Measurements from ENCODE around the gene SHISA6. TPM values are rescaled to one million over a fixed set of nuclear protein-coding genes. Genes with fewer than 3 reads are reported as not detected.

SHISA6 gene
- total RNA-seq, 2 experiments from 2014 or later, result not detected

- no peaks in the 10 kb centered on the region for H4K20me1 ChIP-seq (ENCODE audit: insufficient read depth, low read length)
- H3K4me2 ChIP-seq (ENCODE audit: low read length), result no peak overlapping the region
- CTCF ChIA-PET (ENCODE audit: unreplicated experiment), result no interaction called here
- no peaks in the 10 kb centered on the region for H3K79me2 ChIP-seq (ENCODE audit: insufficient read depth, low read depth, low read length)
- no peaks in the 10 kb centered on the region for H3K9me3 ChIP-seq (ENCODE audit: low read length)
- H3K27ac ChIP-seq (ENCODE audit: low read depth, low read length, poor library complexity, severe bottlenecking), result no peak overlapping the region
- H2AFZ ChIP-seq (ENCODE audit: low read length), result no peak overlapping the region
- no TSS peak for BruUV-seq (replicated peaks)
- H3K4me1 ChIP-seq (ENCODE audit: insufficient read depth, low read length, poor library complexity, severe bottlenecking), result no peaks in the 10 kb centered on the region
- POLR2A ChIA-PET, result no interaction called here
- H3K36me3 ChIP-seq (ENCODE audit: insufficient read depth, low read length), result no peaks in the 10 kb centered on the region
- no peak overlapping the region for H3K4me3 ChIP-seq (ENCODE audit: low read depth, low read length, poor library complexity, severe bottlenecking)
- no peaks in the 10 kb centered on the region for H3K9me2 ChIP-seq (ENCODE audit: insufficient read depth, low read length)
- intact Hi-C loops (cut with micrococcal nuclease; ENCODE audit: unreplicated experiment), result no loop called here
- TF ChIP-seq CTCF (conservative IDR thresholded peaks at IDR 0.05; ENCODE audit: low read length) (no peak), EZH2phosphoT487 (IDR thresholded peaks at IDR 0.05; ENCODE audit: borderline replicate concordance, low read depth, low read length) (no peak)
- no peak for DNase-seq (ENCODE audit: low spot score)
Observed at GRCh38 chr17:11285946-11286345, 44.9 kb downstream of the SHISA6 start.

- POLR2A ChIA-PET, result no interaction called here
- CTCF ChIA-PET (ENCODE audit: unreplicated experiment), result no interaction called here
- H3K9me3 ChIP-seq (ENCODE audit: low read length), result no peaks in the 10 kb centered on the region
Observed at GRCh38 chr17:11287791-11288190, 46.8 kb downstream of the SHISA6 start.

DNA sequence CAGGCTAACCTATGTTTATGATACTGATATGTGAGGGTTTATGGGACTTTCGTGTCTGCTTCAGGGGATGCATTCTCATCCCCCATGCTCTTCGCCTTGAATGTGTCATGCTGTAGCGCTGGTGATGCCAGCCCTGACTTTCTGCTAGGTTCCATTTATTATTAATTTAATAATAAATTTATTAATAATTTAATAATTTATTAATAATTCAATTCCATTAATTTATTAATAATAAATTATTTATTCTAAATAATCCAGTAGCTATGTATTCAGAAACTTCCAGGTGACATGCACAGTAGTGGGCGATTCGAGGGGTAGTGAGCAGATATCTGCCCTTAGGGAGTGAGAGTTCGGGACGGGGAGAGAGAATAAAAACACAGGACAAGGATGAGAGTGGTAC lies 49.8 kb downstream of the SHISA6 start:
- Histone ChIP-seq H3K79me2 (ENCODE audit: insufficient read depth, low read depth, low read length) (no peaks in the 10 kb centered on the region), H3K9me3 (ENCODE audit: low read length) (no peaks in the 10 kb centered on the region), H3K4me3 (ENCODE audit: low read depth, low read length, poor library complexity, severe bottlenecking) (no peak overlapping the region), H3K36me3 (ENCODE audit: insufficient read depth, low read length) (no peaks in the 10 kb centered on the region), H4K20me1 (ENCODE audit: insufficient read depth, low read length) (no peaks in the 10 kb centered on the region), H3K9me2 (ENCODE audit: insufficient read depth, low read length) (no peaks in the 10 kb centered on the region), H3K4me2 (ENCODE audit: low read length) (no peak overlapping the region), H3K27ac (ENCODE audit: low read depth, low read length, poor library complexity, severe bottlenecking) (no peak overlapping the region), H2AFZ (ENCODE audit: low read length) (no peak overlapping the region), H3K4me1 (ENCODE audit: insufficient read depth, low read length, poor library complexity, severe bottlenecking) (no peaks in the 10 kb centered on the region)
- intact Hi-C loops (cut with micrococcal nuclease; ENCODE audit: unreplicated experiment), result no loop called here
- ChIA-PET POLR2A (no interaction called here), CTCF (ENCODE audit: unreplicated experiment) (no interaction called here)
- BruUV-seq (replicated peaks), result no TSS peak
- no peak for DNase-seq (ENCODE audit: low spot score)
- no peak for TF ChIP-seq CTCF (conservative IDR thresholded peaks at IDR 0.05; ENCODE audit: low read length)
- no peak for TF ChIP-seq EZH2phosphoT487 (IDR thresholded peaks at IDR 0.05; ENCODE audit: borderline replicate concordance, low read depth, low read length)

More at GRCh38 chr17:11287791-11288190, 46.8 kb downstream of the SHISA6 start:
- no peak overlapping the region for H3K4me3 ChIP-seq (ENCODE audit: low read depth, low read length, poor library complexity, severe bottlenecking)
- no peak overlapping the region for H3K4me2 ChIP-seq (ENCODE audit: low read length)
- no peaks in the 10 kb centered on the region for H3K36me3 ChIP-seq (ENCODE audit: insufficient read depth, low read length)
- no peak for DNase-seq (ENCODE audit: low spot score)
- no peaks in the 10 kb centered on the region for H3K79me2 ChIP-seq (ENCODE audit: insufficient read depth, low read depth, low read length)
- intact Hi-C loops (cut with micrococcal nuclease; ENCODE audit: unreplicated experiment), result no loop called here
- H4K20me1 ChIP-seq (ENCODE audit: insufficient read depth, low read length), result no peaks in the 10 kb centered on the region
- no peaks in the 10 kb centered on the region for H3K4me1 ChIP-seq (ENCODE audit: insufficient read depth, low read length, poor library complexity, severe bottlenecking)
- no peak overlapping the region for H3K27ac ChIP-seq (ENCODE audit: low read depth, low read length, poor library complexity, severe bottlenecking)
- BruUV-seq (replicated peaks), result no TSS peak
- TF ChIP-seq CTCF (conservative IDR thresholded peaks at IDR 0.05; ENCODE audit: low read length) (no peak), EZH2phosphoT487 (IDR thresholded peaks at IDR 0.05; ENCODE audit: borderline replicate concordance, low read depth, low read length) (no peak)
- no peak overlapping the region for H2AFZ ChIP-seq (ENCODE audit: low read length)
- no peaks in the 10 kb centered on the region for H3K9me2 ChIP-seq (ENCODE audit: insufficient read depth, low read length)
